Activated T-cell treated with anti-CD3 and anti-CD28 coated beads, Interleukin-2, amount 50 U/mL, for 4 hours (primary cell): ENCODE measurements around the gene GCNT1. TPM values are rescaled to one million over a fixed set of nuclear protein-coding genes. Genes with fewer than 3 reads are reported as not detected.
"Not testable (repeated sequence)": the region's sequence is repeated elsewhere in the genome, so short reads cannot be mapped to it uniquely, and the experiment has no call there.

ENCODE experiments used
- ATAC-seq, 2 donors: fragments of 200-7000 bp; cut with Tn5 transposase; one replicate each; pipeline ENCODE4 v1.10.0; 2021
- DNase-seq: peaks from one replicate; pipeline ENCODE4 v3.0.0-alpha.2; 2020
- H3K27me3 Mint-ChIP-seq: one replicate; pipeline ENCODE4 v1.8.0; 2021; ENCODE audit warnings: low read depth, mixed read lengths
- H3K36me3 Mint-ChIP-seq: one replicate; pipeline ENCODE4 v1.8.0; 2022; ENCODE audit warnings: mixed read lengths; ENCODE audit not compliant: insufficient read depth
- H3K4me1 Mint-ChIP-seq: one replicate; pipeline ENCODE4 v1.8.0; 2021; ENCODE audit warnings: low read depth, mixed read lengths
- H3K4me3 Mint-ChIP-seq: one replicate; pipeline ENCODE4 v1.8.0; 2021; ENCODE audit warnings: mild to moderate bottlenecking, moderate library complexity, mixed read lengths
- H3K9me3 Mint-ChIP-seq: one replicate; pipeline ENCODE4 v1.8.0; 2021; ENCODE audit warnings: mixed read lengths
- total RNA-seq, 3 donors: library from RNA; stranded (reverse); gene quantifications; one replicate each; pipeline ENCODE4 v1.2.1, GENCODE V29; 2021

The GCNT1 gene
- total RNA-seq, 3 donors from 2014 or later: 6.2 to 8.9 (median 7.7) TPM

- Mint-ChIP-seq H3K9me3 (no peaks in the 10 kb centered on the region), H3K4me3 (no peak overlapping the region), H3K36me3 (no peaks in the 10 kb centered on the region), H3K27me3 (no peaks in the 10 kb centered on the region), H3K4me1 (peaks cover 3% of the 10 kb centered on the region)
- DNase-seq (no peak), ATAC-seq (no peak)
Observed at GRCh38 chr9:76528056-76528455, 69.1 kb downstream of the GCNT1 start.

DNA sequence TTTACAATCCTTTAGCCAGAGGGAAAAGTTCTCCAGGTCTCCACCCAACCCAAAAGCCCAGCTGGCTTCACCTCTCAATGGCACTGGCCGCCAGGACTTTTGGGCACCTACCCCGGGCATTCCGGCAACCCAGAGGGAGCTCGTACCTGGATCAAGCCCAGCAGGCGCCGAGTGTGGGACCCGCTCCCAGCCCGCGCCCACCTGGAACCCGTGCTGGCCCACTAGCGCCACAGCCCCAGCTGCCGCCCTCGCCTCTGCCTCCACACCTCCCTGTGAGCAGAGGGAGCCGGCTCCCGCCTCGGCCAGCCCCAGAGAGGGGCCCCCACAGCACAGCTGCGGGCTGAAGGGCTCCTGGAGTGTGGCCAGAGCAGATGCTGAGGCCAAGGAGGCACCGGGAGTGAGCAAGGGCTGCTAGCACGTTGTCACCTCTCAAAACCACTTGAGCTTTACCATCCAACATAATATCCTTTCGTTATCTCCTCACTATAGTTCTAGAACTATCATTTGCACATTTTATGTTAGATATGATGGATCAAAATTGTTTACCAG is 69.7 kb downstream of the GCNT1 start:
- Mint-ChIP-seq H3K36me3 (no peaks in the 10 kb centered on the region), H3K27me3 (no peaks in the 10 kb centered on the region), H3K9me3 (no peaks in the 10 kb centered on the region), H3K4me1 (peaks cover 3% of the 10 kb centered on the region), H3K4me3 (no peak overlapping the region)
- ATAC-seq (no peak), DNase-seq (no peak)

DNA sequence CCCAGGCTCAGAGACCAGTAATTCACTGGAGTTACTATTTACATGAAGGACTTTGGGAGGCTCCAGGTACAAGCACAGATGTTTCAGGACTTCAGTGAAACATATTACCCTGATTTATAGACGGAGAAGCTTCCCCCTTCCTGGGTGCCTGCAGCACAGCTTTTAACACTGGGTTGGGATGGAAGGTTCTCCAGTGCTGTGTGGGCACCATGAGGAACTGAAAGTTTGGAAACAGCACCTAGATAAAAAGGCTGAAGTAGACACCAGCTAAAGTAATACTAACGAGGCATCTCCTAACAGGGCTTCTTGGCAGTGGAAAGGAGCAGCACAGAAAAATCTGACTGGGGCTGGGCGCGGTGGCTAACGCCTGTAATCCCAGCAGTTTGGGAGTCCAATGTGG is 70.7 kb downstream of the GCNT1 start:
- no peaks in the 10 kb centered on the region for H3K27me3 Mint-ChIP-seq
- peaks cover 3% of the 10 kb centered on the region for H3K4me1 Mint-ChIP-seq
- ATAC-seq (no peak), DNase-seq (no peak)
- no peaks in the 10 kb centered on the region for H3K9me3 Mint-ChIP-seq
- H3K36me3 Mint-ChIP-seq: no peaks in the 10 kb centered on the region
- no peak overlapping the region for H3K4me3 Mint-ChIP-seq

GRCh38 chr9:76530458-76531110 is 71.6 kb downstream of the GCNT1 start:
- no peak for ATAC-seq
- no peaks in the 10 kb centered on the region for H3K9me3 Mint-ChIP-seq
- no peak for DNase-seq
- no peaks in the 10 kb centered on the region for H3K27me3 Mint-ChIP-seq
- H3K4me3 Mint-ChIP-seq: no peak overlapping the region
- H3K36me3 Mint-ChIP-seq: no peaks in the 10 kb centered on the region
- H3K4me1 Mint-ChIP-seq: peaks cover 3% of the 10 kb centered on the region

DNA sequence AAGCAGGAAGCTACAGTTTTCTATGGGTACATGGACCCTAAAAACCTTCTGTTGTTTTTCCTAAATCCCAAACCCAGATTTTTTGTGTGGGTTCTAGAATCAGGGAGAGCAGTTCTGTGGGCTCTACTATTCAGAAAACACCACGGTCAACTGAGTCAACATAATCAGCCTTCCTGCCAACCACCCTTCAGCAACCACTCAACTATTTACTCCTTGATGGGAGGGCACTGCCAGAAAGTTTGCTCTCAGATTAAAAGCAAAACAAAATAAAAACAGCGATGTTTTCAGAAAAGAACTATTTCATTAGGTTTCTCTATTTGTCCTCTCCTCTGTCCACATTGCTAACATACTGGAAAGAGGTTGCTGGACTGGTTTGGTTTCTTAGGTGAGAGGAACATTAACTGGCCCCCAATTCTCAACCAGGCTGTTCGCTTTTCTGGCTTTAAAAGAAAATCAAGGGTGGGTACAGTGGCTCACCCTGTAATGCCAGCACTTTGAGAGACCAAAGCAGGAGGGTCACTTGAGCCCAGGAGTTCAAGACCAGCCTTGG is 72.3 kb downstream of the GCNT1 start:
- no peaks in the 10 kb centered on the region for H3K27me3 Mint-ChIP-seq
- no peaks in the 10 kb centered on the region for H3K9me3 Mint-ChIP-seq
- peaks cover 3% of the 10 kb centered on the region for H3K4me1 Mint-ChIP-seq
- DNase-seq (no peak), ATAC-seq (no peak)
- no peaks in the 10 kb centered on the region for H3K36me3 Mint-ChIP-seq
- no peak overlapping the region for H3K4me3 Mint-ChIP-seq

DNA sequence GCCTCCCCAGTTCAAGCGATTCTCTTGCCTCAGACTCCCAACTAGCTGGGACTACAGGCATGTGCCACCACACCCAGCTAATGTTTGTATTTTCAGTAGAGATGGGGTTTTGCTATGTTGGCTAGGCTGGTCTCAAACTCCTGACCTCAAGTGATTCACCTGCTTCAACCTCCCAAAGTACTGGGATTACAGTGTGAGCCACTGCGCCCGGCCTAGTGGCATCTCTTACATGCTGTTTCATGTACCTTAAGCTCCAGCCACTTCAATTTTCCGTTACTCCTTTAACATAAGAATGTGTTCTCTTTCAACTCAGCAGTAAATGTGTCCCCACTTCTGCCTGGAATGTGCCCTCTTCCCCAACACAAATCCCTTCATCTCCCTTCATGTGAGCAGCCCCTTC is 73.9 kb downstream of the GCNT1 start:
- H3K27me3 Mint-ChIP-seq, H3K9me3 Mint-ChIP-seq, H3K4me3 Mint-ChIP-seq, H3K4me1 Mint-ChIP-seq, H3K36me3 Mint-ChIP-seq, DNase-seq, ATAC-seq: not testable (repeated sequence)

GRCh38 chr9:76534026-76534425 is 75.0 kb downstream of the GCNT1 start:
- Mint-ChIP-seq H3K4me3 (no peak overlapping the region), H3K36me3 (no peaks in the 10 kb centered on the region), H3K27me3 (no peaks in the 10 kb centered on the region), H3K4me1 (peaks cover 3% of the 10 kb centered on the region), H3K9me3 (no peaks in the 10 kb centered on the region)
- ATAC-seq (no peak), DNase-seq (no peak)

GRCh38 chr9:76537150-76537646 is 78.2 kb downstream of the GCNT1 start:
- Mint-ChIP-seq H3K9me3 (no peaks in the 10 kb centered on the region), H3K4me1 (no peaks in the 10 kb centered on the region), H3K36me3 (no peaks in the 10 kb centered on the region), H3K4me3 (no peak overlapping the region), H3K27me3 (no peaks in the 10 kb centered on the region)
- no peak for ATAC-seq
- no peak for DNase-seq

- H3K4me1 Mint-ChIP-seq: no peaks in the 10 kb centered on the region
- no peak for DNase-seq
- no peaks in the 10 kb centered on the region for H3K9me3 Mint-ChIP-seq
- H3K4me3 Mint-ChIP-seq: no peak overlapping the region
- H3K27me3 Mint-ChIP-seq: no peaks in the 10 kb centered on the region
- H3K36me3 Mint-ChIP-seq: no peaks in the 10 kb centered on the region
- ATAC-seq: no peak
Observed at GRCh38 chr9:76539180-76539579, 80.2 kb downstream of the GCNT1 start.

DNA sequence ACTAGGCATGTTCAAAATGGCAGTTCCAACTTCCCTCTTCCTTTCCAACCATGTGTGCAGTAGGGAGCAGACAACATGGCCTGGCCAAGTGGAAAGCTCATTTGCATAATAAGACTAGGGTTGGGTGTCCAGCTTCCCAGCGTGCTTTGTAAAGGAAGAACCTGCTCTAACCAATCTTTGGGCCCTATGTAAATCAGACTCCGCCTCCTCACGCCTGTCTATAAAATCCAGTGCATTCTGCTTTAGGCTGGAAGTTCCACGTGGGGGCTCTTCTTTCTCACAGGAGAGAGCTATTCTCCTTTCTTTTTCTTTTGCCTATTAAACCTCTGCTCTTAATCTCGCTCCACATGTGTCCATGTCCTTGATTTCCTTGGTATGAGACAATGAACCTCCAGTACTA is 83.4 kb downstream of the GCNT1 start:
- no peak for DNase-seq
- no peak for ATAC-seq
- Mint-ChIP-seq H3K4me1 (no peaks in the 10 kb centered on the region), H3K27me3 (no peaks in the 10 kb centered on the region), H3K4me3 (no peak overlapping the region), H3K36me3 (no peaks in the 10 kb centered on the region), H3K9me3 (no peaks in the 10 kb centered on the region)

DNA sequence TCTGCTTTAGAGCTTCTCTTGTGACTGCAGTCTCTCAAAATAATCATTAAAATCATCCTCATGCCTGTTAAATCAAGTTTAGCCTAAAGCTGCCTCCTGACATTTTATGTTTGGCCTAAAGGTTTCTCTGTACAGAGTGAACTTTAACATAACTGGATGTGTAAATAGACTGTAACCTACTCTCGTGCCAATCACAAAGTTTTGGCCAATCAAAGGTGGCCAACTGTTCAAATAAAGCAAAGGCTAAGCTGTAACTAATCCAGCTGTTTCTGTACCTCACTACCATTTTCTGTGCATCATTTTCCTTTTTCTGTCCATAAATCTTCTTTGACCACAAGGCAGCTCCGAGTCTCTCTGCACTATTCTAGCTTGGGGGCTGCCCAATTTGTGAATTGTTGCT is 86.2 kb downstream of the GCNT1 start:
- H3K4me3 Mint-ChIP-seq: no peak overlapping the region
- H3K4me1 Mint-ChIP-seq: no peaks in the 10 kb centered on the region
- H3K9me3 Mint-ChIP-seq: no peaks in the 10 kb centered on the region
- DNase-seq: no peak
- no peak for ATAC-seq
- H3K27me3 Mint-ChIP-seq: no peaks in the 10 kb centered on the region
- no peaks in the 10 kb centered on the region for H3K36me3 Mint-ChIP-seq

DNA sequence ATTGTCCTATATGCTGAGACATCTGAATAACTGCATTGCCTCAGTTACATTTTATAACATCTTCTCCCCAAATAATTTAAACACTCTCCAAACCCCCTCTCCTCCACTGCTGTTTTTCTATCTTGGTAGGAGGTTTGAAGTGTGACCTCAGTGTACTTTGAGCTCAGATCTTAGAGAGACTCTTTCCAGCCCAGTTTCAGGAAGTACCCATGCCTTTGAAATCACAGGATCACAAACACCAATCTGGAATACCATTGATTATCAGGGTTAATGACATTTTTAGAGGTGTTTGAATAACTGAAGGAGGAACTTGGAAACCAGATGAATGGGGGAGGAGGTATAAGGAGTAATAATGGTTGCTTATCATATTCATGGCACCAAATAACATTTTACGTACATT is 93.2 kb downstream of the GCNT1 start:
- Mint-ChIP-seq H3K4me3 (no peak overlapping the region), H3K9me3 (no peaks in the 10 kb centered on the region), H3K36me3 (no peaks in the 10 kb centered on the region), H3K27me3 (peaks cover 4% of the 10 kb centered on the region), H3K4me1 (no peaks in the 10 kb centered on the region)
- ATAC-seq: no peak
- DNase-seq: no peak

DNA sequence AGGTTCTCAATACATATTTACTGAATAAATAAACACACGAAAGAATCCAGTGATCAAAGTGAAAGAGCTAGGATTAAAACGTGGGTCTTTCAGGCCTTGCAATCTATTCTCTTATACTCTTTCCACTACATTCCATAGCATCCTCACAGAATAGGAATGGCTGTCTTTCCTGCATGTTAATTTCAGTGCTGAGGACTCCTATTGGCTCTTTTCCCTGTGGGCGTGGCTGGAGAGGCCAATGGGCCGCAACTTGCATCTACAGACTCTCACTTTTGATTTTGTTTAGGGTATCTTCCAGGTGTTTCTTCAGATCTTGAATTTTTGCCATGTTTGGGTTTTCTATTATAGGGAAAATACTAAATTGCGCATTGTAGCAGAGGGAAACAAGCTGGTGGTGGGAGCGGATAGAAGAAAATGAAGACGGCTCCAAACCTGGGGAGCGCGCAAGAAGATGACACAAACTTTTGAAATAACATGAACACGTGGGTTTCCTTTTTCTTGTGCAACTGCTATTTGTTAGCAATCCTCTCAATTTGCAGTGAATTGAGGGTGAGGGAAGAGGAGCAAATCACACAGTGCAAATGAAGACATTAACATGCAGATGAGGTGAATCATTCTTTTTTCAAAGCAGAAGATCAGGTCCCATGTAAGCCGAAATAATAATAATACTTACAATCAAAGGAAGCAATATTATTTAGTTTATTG is 93.9 kb downstream of the GCNT1 start:
- ATAC-seq (no peak), DNase-seq (no peak)
- no peaks in the 10 kb centered on the region for H3K36me3 Mint-ChIP-seq
- H3K27me3 Mint-ChIP-seq: peaks cover 4% of the 10 kb centered on the region
- no peaks in the 10 kb centered on the region for H3K9me3 Mint-ChIP-seq
- H3K4me3 Mint-ChIP-seq: no peak overlapping the region
- no peaks in the 10 kb centered on the region for H3K4me1 Mint-ChIP-seq

- DNase-seq (no peak), ATAC-seq (no peak)
- no peaks in the 10 kb centered on the region for H3K4me1 Mint-ChIP-seq
- no peaks in the 10 kb centered on the region for H3K36me3 Mint-ChIP-seq
- peaks cover 4% of the 10 kb centered on the region for H3K27me3 Mint-ChIP-seq
- no peak overlapping the region for H3K4me3 Mint-ChIP-seq
- H3K9me3 Mint-ChIP-seq: no peaks in the 10 kb centered on the region
Observed at GRCh38 chr9:76553680-76554079, 94.7 kb downstream of the GCNT1 start.
